Gastroesophageal sphincter (tissue), 4 donors: Measurements from ENCODE around the gene GPR137. TPM values are rescaled to one million over a fixed set of nuclear protein-coding genes. Genes with fewer than 3 reads are reported as not detected.

ENCODE experiments used
- ATAC-seq: fragments of 150-250 bp; one replicate; pipeline ENCODE4 v1.9.1; 2016; ENCODE audit warnings: mild to moderate bottlenecking, moderate library complexity
- H3K27ac ChIP-seq, 4 donors: fragments of 200-600 bp; sonication (generic) in 3 of 4; 1 replicate in 3 of 4; 2 replicates in 1 of 4; pipeline ENCODE4 v1.5.1; 2016 to 2019
- H3K27me3 ChIP-seq: fragments of 200-600 bp; sonication (generic); one replicate; pipeline ENCODE4 v1.5.1; 2019
- H3K36me3 ChIP-seq, 2 donors: fragments of 200-600 bp; sonication (generic); one replicate each; pipeline ENCODE4 v1.5.1; 2019; ENCODE audit warnings: control low read depth in 1 of 2
- H3K4me1 ChIP-seq, 3 donors: fragments of 200-600 bp; sonication (generic); 1 replicate in 2 of 3; 2 replicates in 1 of 3; pipeline ENCODE4 v1.5.1; 2016 to 2019; ENCODE audit warnings: control low read depth in 2 of 3
- H3K4me3 ChIP-seq, 2 donors: fragments of 200-600 bp; sonication (generic); one replicate each; pipeline ENCODE4 v1.5.1; 2019; ENCODE audit warnings: mild to moderate bottlenecking in 1 of 2, moderate library complexity in 1 of 2
- H3K9me3 ChIP-seq, 3 donors: fragments of 200-600 bp; sonication (generic); one replicate each; pipeline ENCODE4 v1.5.1; 2017 to 2019; ENCODE audit warnings: control low read depth in 2 of 3
- EP300 ChIP-seq: sonication (generic); formaldehyde crosslinking; IDR thresholded peaks from one replicate; pipeline ENCODE4 v1.6.1; 2017; ENCODE audit warnings: antibody characterized with exemption, mild to moderate bottlenecking
- POLR2A ChIP-seq, 2 donors: fragments of 450-650 bp; IDR thresholded peaks; one replicate each; pipeline ENCODE4 v1.6.1; 2017; ENCODE audit warnings: antibody characterized with exemption in 2 of 2, mild to moderate bottlenecking in 2 of 2, moderate library complexity in 1 of 2
- POLR2AphosphoS5 ChIP-seq: sonication (generic); formaldehyde crosslinking; IDR thresholded peaks from one replicate; pipeline ENCODE4 v1.6.1; 2017; ENCODE audit warnings: antibody characterized with exemption
- WGBS, 2 donors: methylation state at CpG; one replicate each; pipeline ENCODE4 v1.1.5; 2018; ENCODE audit warnings: low coverage in 1 of 2; 5-methylcytosine and 5-hydroxymethylcytosine counted together
- total RNA-seq, 4 donors: library from RNA; depleted of rRNA; stranded (reverse); fragments of >200 nt; gene quantifications; one replicate each; pipeline ENCODE4 v1.1.0, GENCODE V29; 2016
- TF ChIP-seq, protein P1 (sequence below), 4 experiments: fragments of 200-600 bp in 2 of 4; fragments of 450-650 bp in 2 of 4; sonication (generic) in 1 of 4; IDR thresholded peaks; one replicate each; pipeline ENCODE4 v1.5.1; 2017 to 2019; ENCODE audit warnings: antibody characterized with exemption in 4 of 4, mild to moderate bottlenecking in 2 of 4, moderate library complexity in 2 of 4

The GPR137 gene
- total RNA-seq, 4 donors from 2014 or later: 14.0 to 37.1 (median 27.6) TPM

GRCh38 chr11:64299847-64300648 is 14.4 kb downstream of the GPR137 start, which contains the start of gene CATSPERZ:
Gene CATSPERZ, plus strand, starts transcription at chr11:64300358. Its CDS starts 53 bp downstream, at chr11:64300411.
- H3K27me3 ChIP-seq: peaks cover 82% of the 10 kb centered on the region
- H3K27ac ChIP-seq: peak within 1 kb of the TSS in 2 of 4 donors; percentile 55 to 64
- ATAC-seq: no peak
- TF ChIP-seq POLR2A (IDR thresholded peaks at IDR 0.05): no peak
- TF ChIP-seq, protein P1, sequence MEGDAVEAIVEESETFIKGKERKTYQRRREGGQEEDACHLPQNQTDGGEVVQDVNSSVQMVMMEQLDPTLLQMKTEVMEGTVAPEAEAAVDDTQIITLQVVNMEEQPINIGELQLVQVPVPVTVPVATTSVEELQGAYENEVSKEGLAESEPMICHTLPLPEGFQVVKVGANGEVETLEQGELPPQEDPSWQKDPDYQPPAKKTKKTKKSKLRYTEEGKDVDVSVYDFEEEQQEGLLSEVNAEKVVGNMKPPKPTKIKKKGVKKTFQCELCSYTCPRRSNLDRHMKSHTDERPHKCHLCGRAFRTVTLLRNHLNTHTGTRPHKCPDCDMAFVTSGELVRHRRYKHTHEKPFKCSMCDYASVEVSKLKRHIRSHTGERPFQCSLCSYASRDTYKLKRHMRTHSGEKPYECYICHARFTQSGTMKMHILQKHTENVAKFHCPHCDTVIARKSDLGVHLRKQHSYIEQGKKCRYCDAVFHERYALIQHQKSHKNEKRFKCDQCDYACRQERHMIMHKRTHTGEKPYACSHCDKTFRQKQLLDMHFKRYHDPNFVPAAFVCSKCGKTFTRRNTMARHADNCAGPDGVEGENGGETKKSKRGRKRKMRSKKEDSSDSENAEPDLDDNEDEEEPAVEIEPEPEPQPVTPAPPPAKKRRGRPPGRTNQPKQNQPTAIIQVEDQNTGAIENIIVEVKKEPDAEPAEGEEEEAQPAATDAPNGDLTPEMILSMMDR (IDR thresholded peaks at IDR 0.05): no peak
- TF ChIP-seq EP300: no peak
- no peak for TF ChIP-seq POLR2AphosphoS5
- no peaks in the 10 kb centered on the region for H3K36me3 ChIP-seq
- 0% methylated on average over 4 to 6 of the region's 54 CpGs for WGBS, 2 donors
- peaks cover 0 to 51% (median 17%) of the 10 kb centered on the region in 3 donors for H3K4me1 ChIP-seq
- H3K4me3 ChIP-seq: peak within 1 kb of the TSS; percentile 17 to 53
- no peaks in the 10 kb centered on the region for H3K9me3 ChIP-seq

- peaks cover 49% of the 10 kb centered on the region for H3K27me3 ChIP-seq
- H3K4me3 ChIP-seq: peak overlapping the region in 1 of 2 donors; percentile 85
- H3K9me3 ChIP-seq: no peaks in the 10 kb centered on the region
- TF ChIP-seq POLR2A (IDR thresholded peaks at IDR 0.05) (no peak), POLR2AphosphoS5 (no peak), EP300 (no peak)
- TF ChIP-seq, protein P1 (IDR thresholded peaks at IDR 0.05): no peak
- H3K4me1 ChIP-seq: peaks cover 0 to 74% (median 28%) of the 10 kb centered on the region in 3 donors
- ATAC-seq: no peak
- H3K27ac ChIP-seq: peak overlapping the region; percentile 88 to 96 (median 94)
- 60 to 71% methylated on average over 5 of the region's 13 CpGs for WGBS, 2 donors
- H3K36me3 ChIP-seq: peaks cover 0 to 7% of the 10 kb centered on the region in 2 donors
Measured at GRCh38 chr11:64303109-64304031, 17.7 kb downstream of the GPR137 start.

DNA sequence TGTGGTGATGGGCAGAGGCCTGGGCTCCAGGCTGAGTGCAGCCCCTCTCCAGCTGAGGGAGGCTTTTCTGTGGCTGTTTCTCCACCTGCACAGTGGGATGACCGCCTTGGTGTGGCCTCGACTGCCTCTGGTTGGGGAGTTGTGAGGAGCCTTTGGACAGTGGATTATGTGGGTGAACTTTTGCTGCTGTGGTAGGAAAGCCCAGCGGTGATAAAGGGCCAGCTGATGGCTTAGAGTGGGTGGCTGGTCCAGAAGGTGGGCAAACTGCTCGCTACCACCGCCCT is 18.3 kb downstream of the GPR137 start:
- Histone ChIP-seq H3K4me3 (peak overlapping the region; percentile 51 to 85), H3K36me3 (peaks cover 0 to 7% of the 10 kb centered on the region in 2 donors), H3K27me3 (peaks cover 43% of the 10 kb centered on the region), H3K4me1 (peaks cover 0 to 72% (median 28%) of the 10 kb centered on the region in 3 donors), H3K27ac (peak overlapping the region; percentile 88 to 96 (median 94)), H3K9me3 (no peaks in the 10 kb centered on the region)
- no peak for ATAC-seq
- TF ChIP-seq, protein P1 (IDR thresholded peaks at IDR 0.05): no peak
- TF ChIP-seq POLR2AphosphoS5 (no peak), EP300 (no peak), POLR2A (IDR thresholded peaks at IDR 0.05) (no peak)
- 0 to 46% methylated on average over 1 to 2 of the region's 5 CpGs for WGBS, 2 donors

GRCh38 chr11:64304316-64305072 is 18.8 kb downstream of the GPR137 start:
- H3K4me1 ChIP-seq: peaks cover 0 to 67% (median 27%) of the 10 kb centered on the region in 3 donors
- peaks cover 38% of the 10 kb centered on the region for H3K27me3 ChIP-seq
- H3K9me3 ChIP-seq: no peaks in the 10 kb centered on the region
- H3K27ac ChIP-seq: peak overlapping the region; percentile 88 to 96 (median 94)
- H3K4me3 ChIP-seq: peak overlapping the region; percentile 51 to 85
- TF ChIP-seq EP300 (no peak), POLR2A (IDR thresholded peaks at IDR 0.05) (peak in 1 of 2 donors; percentile 24), POLR2AphosphoS5 (no peak)
- TF ChIP-seq, protein P1 (IDR thresholded peaks at IDR 0.05): peak in 3 of 4 experiments; percentile 89 to 90 (median 89)
- peak; percentile 52 for ATAC-seq
- H3K36me3 ChIP-seq: peaks cover 0 to 7% of the 10 kb centered on the region in 2 donors
- WGBS, 2 donors: 0 to 1% methylated on average over 3 to 19 of the region's 46 CpGs
